Astrocyte (in vitro differentiated cells and primary cell): Measurements from ENCODE around the gene ST13. TPM values are rescaled to one million over a fixed set of nuclear protein-coding genes. Genes with fewer than 3 reads are reported as not detected.

Experiments
- microRNA-seq: library from miRNA; unstranded; fragments of <30 nt; microRNA quantifications from one replicate; pipeline ENCODE4 v1.2.0, GENCODE V29; 2020
- total RNA-seq: library from RNA; stranded (reverse); gene quantifications from 2 replicates; pipeline ENCODE4 v1.2.1, GENCODE V29; 2021

The ST13 gene
- total RNA-seq, 1 donor from 2014 or later = 248 TPM

Small RNA genes within 50 kb of the gene (microRNA-seq; reads per million reads assigned to microRNA genes)
- 0.82 reads per million for gene MIR4766

Other genes starting within 250 kb of the ST13 start
- gene MRTFA, start 219.9 kb downstream of the ST13 start, total RNA-seq = 67.0 and 74.3 TPM in 2 replicates
- 0.96 and 1.8 TPM in 2 replicates for gene MCHR1, start 177.2 kb downstream of the ST13 start, total RNA-seq
- gene SLC25A17, start 37.3 kb downstream of the ST13 start, total RNA-seq = 24.6 and 24.8 TPM in 2 replicates
- 21.8 and 24.9 TPM in 2 replicates for gene XPNPEP3, start 509 bp upstream of the ST13 start, total RNA-seq
- not detected in 2 replicates for gene DNAJB7, start 5.5 kb upstream of the ST13 start, total RNA-seq
- gene RBX1, start 94.7 kb upstream of the ST13 start, total RNA-seq = 49.4 and 54.6 TPM in 2 replicates
- gene EP300, start 236.0 kb upstream of the ST13 start, total RNA-seq = 54.4 and 64.7 TPM in 2 replicates